HL-60/S4 treated with retinoic acid at 250 ng/mL for 4 days and 3 days (cell line): ENCODE measurements around the gene HNRNPA1.

Source experiments
- in situ Hi-C: fragments of 300-500 bp; cut with MboI; formaldehyde crosslinking; loops from 2 replicates; pipeline ENCODE4 v1.7.0; 2022; ENCODE audit warnings: low sequenced_read_pairs

Gene HNRNPA1

GRCh38 chr12:54280468-54281260 lies at the start of gene HNRNPA1:
HNRNPA1 (plus strand) TSS chr12:54280726; CDS start chr12:54280808, 82 bp downstream.
- in situ Hi-C loops: no loop called here

DNA sequence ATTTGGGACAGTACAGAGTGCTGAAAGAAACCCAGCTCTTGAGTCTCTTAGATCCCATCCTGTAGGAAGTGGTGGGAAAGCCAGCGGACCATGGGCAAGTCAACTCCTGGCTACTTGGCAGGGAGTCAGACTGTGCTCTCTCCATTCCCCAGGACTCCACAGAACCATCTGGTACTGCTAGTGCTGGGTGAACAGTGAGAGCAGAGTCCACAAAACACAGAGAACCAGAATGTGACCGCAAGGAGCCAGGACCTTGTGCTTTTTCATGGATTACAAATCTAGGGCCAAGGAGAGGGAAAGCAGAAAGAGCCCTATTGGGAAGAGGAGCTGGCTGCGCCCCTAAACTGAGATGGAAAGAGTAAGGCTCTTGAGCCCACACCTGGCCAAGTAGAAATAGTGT lies 49.3 kb upstream of the HNRNPA1 start:
- in situ Hi-C loops: loop anchor here (10.0 kb wide), 1 partner anchor 144 kb away; no protein-coding TSS in a partner anchor

DNA sequence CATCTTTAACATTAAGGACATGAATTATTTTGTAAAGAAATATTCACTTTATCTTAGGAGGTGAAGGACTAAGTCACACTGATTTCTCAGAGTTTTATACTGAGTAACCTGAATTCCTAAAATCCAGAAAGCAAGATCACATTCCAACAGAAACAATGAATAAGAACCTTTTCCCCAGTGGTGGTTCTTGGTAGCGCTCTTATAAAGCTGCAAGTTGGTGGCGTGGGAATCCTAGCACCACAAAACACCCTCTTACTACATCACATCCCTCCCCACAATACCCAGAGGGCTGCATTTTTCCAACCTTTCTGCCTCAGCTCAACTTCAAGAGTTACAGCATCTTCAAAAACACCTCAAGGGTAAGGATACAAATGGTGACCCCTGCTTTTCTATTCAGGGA lies 47.7 kb upstream of the HNRNPA1 start:
- in situ Hi-C loops: loop anchor here (10.0 kb wide), 1 partner anchor 142 kb away; no protein-coding TSS in a partner anchor

DNA sequence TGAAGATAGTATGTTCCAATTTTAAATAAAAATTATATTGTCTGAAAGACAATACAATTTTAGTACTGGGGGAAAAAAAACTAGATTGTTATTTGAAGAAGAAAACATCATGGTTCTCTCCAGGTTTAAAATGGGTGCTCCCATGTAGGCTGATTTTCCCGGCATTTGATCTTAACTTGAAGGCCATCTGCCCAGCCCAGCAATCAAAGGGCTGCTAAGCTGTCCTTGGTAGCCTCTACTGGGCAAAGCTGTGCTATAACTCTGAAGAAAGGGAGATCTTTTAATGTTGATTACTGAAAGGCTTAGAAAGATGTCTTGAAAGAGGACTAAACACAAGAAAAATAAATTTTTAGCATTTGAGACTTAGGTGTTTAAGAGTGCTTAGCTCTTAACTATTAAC lies 42.0 kb upstream of the HNRNPA1 start:
- in situ Hi-C loops: loop anchor here (10.0 kb wide), 1 partner anchor 136 kb away; no protein-coding TSS in a partner anchor

- in situ Hi-C loops: loop anchor here (10.0 kb wide), 1 partner anchor 135 kb away; no protein-coding TSS in a partner anchor
Measured at GRCh38 chr12:54239620-54240019, 40.9 kb upstream of the HNRNPA1 start.

GRCh38 chr12:54240129-54240528 lies 40.4 kb upstream of the HNRNPA1 start:
- in situ Hi-C loops: no loop called here

DNA sequence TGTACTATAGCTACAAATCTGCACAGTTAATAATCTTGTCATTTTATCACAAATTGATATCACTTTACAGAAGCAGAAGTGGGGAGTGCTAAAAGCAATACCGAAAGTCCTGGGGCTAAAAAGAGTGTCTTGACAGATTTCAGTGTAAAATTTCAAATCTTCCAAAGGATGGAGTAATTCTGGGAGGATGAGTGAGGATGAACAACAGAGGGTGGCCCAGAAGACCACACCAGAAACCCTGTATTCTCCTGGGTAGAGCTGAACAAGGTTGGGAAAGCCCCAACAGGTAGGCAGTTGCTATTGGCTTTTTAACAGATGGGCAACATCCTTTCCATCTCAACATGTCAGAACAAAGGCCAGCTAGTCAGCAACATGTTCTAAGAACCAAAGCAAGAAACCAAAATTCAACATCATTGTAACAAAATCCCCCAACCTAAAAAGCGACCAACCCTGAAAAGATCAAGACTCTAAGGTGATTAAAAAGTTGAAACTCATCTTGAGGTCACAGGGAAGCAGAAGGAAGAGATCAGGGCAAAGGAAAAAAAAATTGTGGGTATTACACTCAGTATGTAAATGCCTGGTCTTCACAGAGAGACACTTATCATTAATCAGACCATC lies 39.4 kb upstream of the HNRNPA1 start:
- in situ Hi-C loops: no loop called here

- in situ Hi-C loops: no loop called here
Measured at GRCh38 chr12:54246011-54246641, 34.4 kb upstream of the HNRNPA1 start.

DNA sequence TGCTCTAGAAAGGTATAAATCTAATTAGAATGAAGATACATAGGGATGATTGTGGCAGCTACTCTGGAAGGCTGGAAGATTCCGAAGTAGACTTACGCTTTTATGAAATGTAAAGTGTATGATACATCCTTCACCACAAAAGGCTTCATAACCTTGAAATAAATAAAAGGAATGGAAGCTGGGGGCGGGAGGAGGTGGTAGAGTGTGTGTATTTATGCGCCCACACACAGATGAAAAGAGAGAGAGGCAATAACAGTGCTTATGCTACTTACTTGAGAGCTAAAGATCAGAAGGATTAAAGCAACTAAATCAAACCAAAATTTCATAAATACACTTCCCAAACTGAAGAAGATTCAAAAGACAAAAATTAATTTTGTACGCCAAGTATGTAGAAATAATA lies 31.0 kb upstream of the HNRNPA1 start:
- in situ Hi-C loops: no loop called here

DNA sequence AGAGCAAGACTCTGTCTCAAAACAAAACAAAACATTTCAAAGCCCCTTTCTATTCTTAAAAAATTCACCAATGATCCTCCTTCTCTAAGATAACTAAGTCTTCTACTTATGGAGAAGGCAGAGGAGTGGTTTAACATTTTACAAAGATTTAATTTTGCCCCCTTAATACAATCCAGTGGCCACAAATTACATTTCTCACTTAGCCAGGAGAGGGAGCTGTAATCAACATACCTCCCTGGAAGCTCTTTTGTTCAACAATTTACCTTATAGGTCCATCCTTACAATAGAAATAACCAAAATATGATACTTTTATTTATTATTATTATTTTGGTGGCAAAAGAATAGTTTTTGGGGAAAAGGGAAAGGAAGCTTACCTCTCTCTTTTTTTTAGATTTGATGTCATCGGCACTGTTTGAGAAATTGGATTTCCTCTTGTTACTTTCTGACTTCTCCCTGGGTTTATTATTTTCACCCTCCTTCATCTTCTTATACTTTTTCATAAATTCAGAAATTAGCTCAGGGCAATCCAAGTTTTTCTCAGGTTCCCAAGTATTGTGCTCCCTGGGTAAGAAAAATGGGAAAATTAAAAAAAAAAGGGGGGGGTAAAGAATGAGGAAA lies 28.8 kb upstream of the HNRNPA1 start:
- in situ Hi-C loops: no loop called here

DNA sequence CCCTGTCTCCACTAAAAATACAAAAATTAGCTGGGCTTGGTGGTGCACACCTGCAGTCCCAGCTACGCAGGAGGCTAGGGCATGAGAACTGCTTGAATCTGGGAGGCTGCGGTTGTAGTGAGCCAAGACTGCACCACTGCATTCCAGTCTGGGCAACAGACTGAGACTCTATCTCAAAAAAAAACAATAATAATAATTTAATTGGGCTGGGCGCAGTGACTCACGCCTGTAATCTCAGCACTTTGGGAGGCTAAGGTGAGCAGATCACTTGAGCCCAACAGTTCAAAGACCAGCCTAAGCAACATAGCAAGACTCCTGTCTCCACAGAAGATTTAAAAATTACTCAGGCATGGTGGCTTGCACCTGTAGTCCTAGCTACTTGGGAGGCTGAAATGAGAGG lies 27.3 kb upstream of the HNRNPA1 start:
- in situ Hi-C loops: no loop called here

DNA sequence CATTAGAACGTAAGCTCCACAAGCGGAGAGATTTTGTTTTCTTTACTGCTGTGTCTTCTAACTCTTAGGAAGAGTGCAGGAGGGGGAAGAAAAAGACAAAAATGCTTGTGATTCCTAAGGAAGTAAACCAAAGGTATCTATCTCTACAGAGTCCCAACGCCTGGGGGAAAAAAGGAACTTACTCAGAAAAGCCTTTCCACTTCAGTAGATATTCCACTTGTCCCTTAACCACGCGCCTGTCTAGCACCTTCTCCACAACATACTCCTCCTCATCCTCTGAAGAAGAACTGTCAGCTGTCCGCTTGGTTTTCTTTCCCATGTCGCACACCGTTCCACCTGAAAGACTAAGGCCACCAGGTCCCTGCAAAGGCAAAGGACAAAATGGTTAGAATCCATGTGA lies 23.2 kb upstream of the HNRNPA1 start:
- in situ Hi-C loops: no loop called here

DNA sequence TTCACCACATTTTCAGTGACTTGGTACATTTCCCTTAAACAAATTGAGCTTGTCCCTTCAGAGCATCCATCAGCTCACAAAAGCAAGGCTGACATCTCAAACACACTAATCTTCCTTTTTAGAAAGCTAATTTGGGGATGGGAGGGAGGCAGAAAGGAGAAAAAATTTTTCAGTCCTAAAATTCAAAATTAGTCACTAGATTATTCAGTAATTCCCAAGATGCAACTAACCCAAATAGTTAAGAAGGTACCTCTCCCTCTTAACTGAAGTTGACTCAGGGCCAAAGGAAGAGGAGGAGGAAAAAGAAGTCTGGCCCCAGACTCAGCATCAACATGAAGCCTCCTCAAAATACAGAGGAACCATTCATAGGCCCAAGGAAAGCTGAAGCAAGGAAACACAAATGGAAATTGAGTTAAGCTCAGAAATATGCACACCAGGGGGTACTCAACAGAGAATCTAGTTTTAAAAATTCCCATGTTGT lies 22.3 kb upstream of the HNRNPA1 start:
- in situ Hi-C loops: no loop called here

GRCh38 chr12:54259194-54260011 lies 21.1 kb upstream of the HNRNPA1 start:
- in situ Hi-C loops: no loop called here

GRCh38 chr12:54261815-54262402 lies 18.6 kb upstream of the HNRNPA1 start:
- in situ Hi-C loops: no loop called here

GRCh38 chr12:54262403-54262925 lies 18.1 kb upstream of the HNRNPA1 start:
- in situ Hi-C loops: no loop called here

GRCh38 chr12:54265364-54265812 lies 15.1 kb upstream of the HNRNPA1 start:
- in situ Hi-C loops: no loop called here

DNA sequence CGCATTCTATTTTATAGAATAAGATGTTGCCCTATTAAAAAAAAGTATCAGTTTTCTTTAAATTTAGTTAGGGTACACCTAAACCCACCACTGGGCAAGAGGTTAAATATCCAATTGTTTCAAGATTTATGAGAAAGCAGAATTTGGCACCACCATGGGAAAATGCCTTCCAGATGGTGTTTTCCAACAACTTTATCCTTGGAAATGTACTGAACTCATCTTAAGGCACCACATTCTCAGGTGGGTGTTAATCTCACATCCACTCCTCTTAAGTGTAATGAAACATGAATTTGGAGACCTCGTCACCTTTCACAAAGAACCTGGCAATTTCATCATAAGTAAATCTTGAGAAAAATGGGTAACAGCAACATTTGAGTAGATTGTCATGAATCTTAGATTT lies 13.7 kb upstream of the HNRNPA1 start:
- in situ Hi-C loops: no loop called here

DNA sequence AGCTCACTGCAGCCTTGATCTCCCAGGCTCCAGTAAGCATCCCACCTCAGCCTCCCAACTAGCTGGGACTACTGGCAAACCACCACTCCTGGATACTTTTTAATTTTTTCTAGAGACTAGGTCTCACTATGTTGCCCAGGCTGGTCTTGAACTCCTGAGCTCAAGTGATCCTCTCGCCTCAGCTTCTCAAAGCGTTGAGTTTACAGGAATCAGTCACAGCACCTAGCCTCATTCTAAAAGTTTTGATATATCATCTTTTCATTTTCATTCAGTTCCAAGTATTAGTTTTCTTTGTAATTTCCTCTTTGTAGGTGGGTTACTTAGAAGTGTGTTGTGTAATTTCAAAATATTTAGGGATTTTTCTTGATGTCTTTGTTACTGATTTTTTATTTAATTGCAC lies 10.2 kb upstream of the HNRNPA1 start:
- in situ Hi-C loops: no loop called here

DNA sequence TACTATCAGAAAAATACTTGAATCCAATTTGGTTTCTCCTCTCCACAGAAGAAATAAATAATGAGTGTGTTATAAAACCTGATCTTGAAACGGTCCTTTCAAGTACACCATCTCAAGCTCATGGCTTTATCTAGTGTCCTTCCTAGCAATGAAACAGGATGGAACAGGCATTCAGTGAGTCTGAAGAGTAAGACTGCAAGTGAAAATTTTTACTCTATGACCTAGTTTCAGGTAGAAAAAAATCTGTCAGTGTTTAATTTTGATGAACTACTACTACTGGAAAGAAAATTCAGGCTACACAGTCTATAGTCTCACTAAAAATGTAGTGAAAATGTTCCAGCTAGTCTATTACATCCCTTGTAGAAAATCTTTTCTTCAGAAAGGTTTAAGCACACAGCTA lies 8.3 kb upstream of the HNRNPA1 start:
- in situ Hi-C loops: no loop called here
